Esophagus (tissue), 2 donors: ENCODE data around the gene ZMYND12. TPM values are rescaled to one million over a fixed set of nuclear protein-coding genes. Genes with fewer than 3 reads are reported as not detected.

Experiments
- H3K27ac ChIP-seq, 2 donors: one replicate each; pipeline ENCODE4 v1.5.1; 2013; ENCODE audit warnings: low read depth in 2 of 2, mild to moderate bottlenecking in 2 of 2, inconsistent platforms in 1 of 2, low read length in 1 of 2, moderate library complexity in 1 of 2
- H3K27me3 ChIP-seq, 2 donors: one replicate each; pipeline ENCODE4 v1.6.1; 2013; ENCODE audit warnings: low read length in 2 of 2, control low read depth in 1 of 2, mild to moderate bottlenecking in 1 of 2; ENCODE audit not compliant: insufficient read depth in 2 of 2, control insufficient read depth in 1 of 2
- H3K36me3 ChIP-seq, 2 donors: one replicate each; pipeline ENCODE4 v1.6.1; 2013; ENCODE audit warnings: low read length in 1 of 2; ENCODE audit not compliant: control insufficient read depth in 2 of 2, insufficient read depth in 2 of 2
- H3K4me1 ChIP-seq, 2 donors: one replicate each; pipeline ENCODE4 v1.6.1; 2013; ENCODE audit warnings: low read length in 1 of 2; ENCODE audit not compliant: control insufficient read depth in 2 of 2, insufficient read depth in 2 of 2
- H3K4me3 ChIP-seq, 2 donors: one replicate each; pipeline ENCODE4 v1.5.1; 2013; ENCODE audit warnings: low read length in 2 of 2, mild to moderate bottlenecking in 2 of 2, low read depth in 1 of 2, moderate library complexity in 1 of 2
- H3K9me3 ChIP-seq, 2 donors: one replicate each; pipeline ENCODE4 v1.6.1; 2013; ENCODE audit warnings: mild to moderate bottlenecking in 2 of 2, low read depth in 1 of 2, low read length in 1 of 2, moderate library complexity in 1 of 2; ENCODE audit not compliant: control insufficient read depth in 2 of 2, insufficient read depth in 1 of 2
- WGBS, 2 donors: extraction: QIAGEN DNeasy Blood & Tissue Kit; methylation state at CpG; one replicate each; pipeline ENCODE4 v1.1.7; 2013; 5-methylcytosine and 5-hydroxymethylcytosine counted together
- polyA plus RNA-seq, 2 donors: library from polyadenylated mRNA; stranded (reverse); fragments of 200-250 nt; gene quantifications; one replicate each; pipeline ENCODE4 v1.2.3, GENCODE V29; 2013
- donor health status: healthy with polysubstance abuse.
- donor health status: Bipolar disorder and iron deficiency.

Gene ZMYND12
- polyA plus RNA-seq, 2 donors: 0.24 to 0.36 TPM

DNA sequence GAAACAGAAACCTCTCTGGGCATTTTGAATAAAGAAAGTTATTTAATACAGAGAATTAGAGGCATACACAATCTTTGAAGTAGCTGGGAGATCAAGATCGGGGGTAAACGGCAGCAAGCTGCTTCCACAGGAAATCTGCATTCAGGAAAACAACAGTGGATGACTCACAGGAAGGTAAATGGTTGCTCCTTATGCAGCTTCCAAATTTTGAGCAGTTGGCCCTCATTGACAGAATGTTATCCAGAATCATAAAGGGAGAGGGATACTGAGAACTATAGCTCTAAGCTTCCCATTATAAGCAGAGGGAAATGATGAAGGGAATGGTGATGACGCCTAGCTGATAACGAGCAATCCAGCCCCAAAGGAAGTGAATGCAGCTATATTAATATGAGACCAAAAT is 28.6 kb downstream of the ZMYND12 start:
- Histone ChIP-seq H3K27me3 (no peaks in the 10 kb centered on the region), H3K4me3 (no peak overlapping the region), H3K9me3 (no peaks in the 10 kb centered on the region), H3K4me1 (no peaks in the 10 kb centered on the region), H3K27ac (no peak overlapping the region), H3K36me3 (no peaks in the 10 kb centered on the region)
- WGBS, 2 donors: 72 to 73% methylated on average over 4 of the region's 4 CpGs

DNA sequence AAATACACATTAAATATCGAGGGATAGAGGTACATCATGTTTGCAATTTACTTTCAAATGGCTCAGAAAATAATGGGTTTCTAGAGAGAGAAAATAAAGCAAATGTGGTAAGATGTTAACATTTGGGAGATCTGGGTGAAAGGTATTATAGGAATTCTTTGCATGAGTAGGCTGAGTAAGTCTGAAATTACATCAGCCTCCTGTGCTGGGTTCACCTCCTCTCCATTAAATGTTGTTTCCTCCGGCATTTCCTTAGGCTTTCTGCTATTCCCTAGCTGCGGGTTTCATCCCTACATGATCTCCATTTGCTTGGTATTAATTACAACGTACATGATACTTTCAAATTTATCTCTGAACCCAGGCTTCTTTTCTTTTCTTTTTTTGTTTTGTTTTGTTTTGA is 31.6 kb downstream of the ZMYND12 start:
- Histone ChIP-seq H3K27me3 (no peaks in the 10 kb centered on the region), H3K27ac (no peak overlapping the region), H3K4me3 (no peak overlapping the region), H3K4me1 (peaks cover 0 to 3% of the 10 kb centered on the region in 2 donors), H3K9me3 (no peaks in the 10 kb centered on the region), H3K36me3 (no peaks in the 10 kb centered on the region)
- 86 to 90% methylated on average over 4 of the region's 4 CpGs for WGBS, 2 donors

DNA sequence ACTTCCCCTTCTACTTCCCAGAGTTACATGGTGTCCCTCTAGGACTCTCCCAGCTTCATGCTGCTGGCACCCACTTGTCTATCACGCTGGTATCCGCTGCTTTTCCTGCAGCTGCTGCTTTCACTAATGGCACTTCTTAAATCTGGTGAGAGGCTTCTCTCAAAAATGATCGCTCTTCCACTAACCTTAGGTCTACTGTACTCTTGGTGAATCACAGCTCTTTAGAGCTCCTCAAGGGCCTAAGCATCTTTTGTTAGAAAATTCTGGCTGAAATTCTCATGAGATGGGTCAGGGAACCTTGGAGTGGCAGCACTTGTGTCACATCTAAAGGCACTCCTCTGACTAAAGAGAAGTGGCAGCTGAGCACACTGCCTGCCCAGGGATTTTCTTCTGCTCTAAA is 32.1 kb downstream of the ZMYND12 start:
- H3K9me3 ChIP-seq: no peaks in the 10 kb centered on the region
- no peaks in the 10 kb centered on the region for H3K27me3 ChIP-seq
- no peak overlapping the region for H3K27ac ChIP-seq
- H3K36me3 ChIP-seq: no peaks in the 10 kb centered on the region
- 86 to 89% methylated on average over 3 of the region's 3 CpGs for WGBS, 2 donors
- H3K4me3 ChIP-seq: no peak overlapping the region
- H3K4me1 ChIP-seq: peaks cover 0 to 3% of the 10 kb centered on the region in 2 donors

DNA sequence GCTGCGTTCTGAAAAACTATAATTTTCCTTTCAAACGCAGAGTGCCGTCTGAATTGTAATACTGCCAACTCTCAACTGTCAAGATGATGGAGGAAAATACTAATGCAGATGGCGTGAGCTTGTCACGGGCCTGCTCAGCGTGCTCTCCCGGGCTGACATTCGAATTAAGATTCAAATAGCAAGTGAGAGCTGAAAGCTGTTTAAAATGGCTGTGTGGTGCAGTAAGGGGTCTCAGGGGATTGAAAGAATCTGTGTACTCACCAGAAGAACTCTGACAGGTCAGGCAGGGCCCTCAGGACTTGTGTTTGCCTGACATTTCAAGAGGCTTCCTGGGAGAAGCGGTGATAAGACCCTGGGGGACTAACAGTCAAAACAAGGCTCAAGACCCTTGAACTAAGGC is 33.1 kb downstream of the ZMYND12 start:
- Histone ChIP-seq H3K27ac (no peak overlapping the region), H3K36me3 (no peaks in the 10 kb centered on the region), H3K4me1 (peaks cover 0 to 3% of the 10 kb centered on the region in 2 donors), H3K9me3 (no peaks in the 10 kb centered on the region), H3K27me3 (no peaks in the 10 kb centered on the region), H3K4me3 (no peak overlapping the region)
- 72 to 75% methylated on average over 9 of the region's 9 CpGs for WGBS, 2 donors

DNA sequence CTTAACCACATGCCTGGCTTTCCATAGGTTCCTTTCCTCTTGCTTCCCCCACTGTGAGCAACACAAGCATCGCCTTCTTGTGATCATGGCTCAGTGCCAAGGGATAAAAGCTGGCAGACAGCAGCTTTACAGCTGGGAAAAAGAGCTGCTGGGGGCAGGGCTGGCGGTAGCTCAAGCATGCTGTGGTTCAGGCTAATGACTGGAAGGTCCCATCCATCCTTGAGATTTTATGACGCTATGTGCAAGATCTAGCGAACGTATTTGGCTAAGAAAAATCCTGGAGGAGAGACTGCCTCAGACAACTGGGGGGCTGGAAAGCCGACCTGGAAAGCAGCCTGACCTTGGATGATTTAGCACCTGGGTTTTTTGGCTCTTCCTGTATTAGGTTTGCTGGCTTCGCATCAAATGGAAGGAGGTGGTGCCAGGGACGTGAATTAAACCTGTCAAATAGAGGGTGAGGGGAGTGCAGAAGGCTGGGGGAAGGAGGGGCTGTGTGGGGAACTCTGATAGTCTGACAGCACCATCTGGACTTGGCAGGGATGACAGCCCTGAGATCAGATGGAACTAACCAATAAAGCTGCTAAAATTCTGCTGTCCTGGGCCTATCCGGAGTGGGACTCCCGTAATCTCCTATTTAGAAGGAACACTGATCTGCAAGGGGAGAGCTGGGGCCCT is 34.8 kb downstream of the ZMYND12 start:
- 14 to 15% methylated on average over 10 of the region's 10 CpGs for WGBS, 2 donors
- H3K4me3 ChIP-seq: no peak overlapping the region
- no peak overlapping the region for H3K27ac ChIP-seq
- peaks cover 0 to 3% of the 10 kb centered on the region in 2 donors for H3K4me1 ChIP-seq
- no peaks in the 10 kb centered on the region for H3K36me3 ChIP-seq
- H3K9me3 ChIP-seq: no peaks in the 10 kb centered on the region
- no peaks in the 10 kb centered on the region for H3K27me3 ChIP-seq

DNA sequence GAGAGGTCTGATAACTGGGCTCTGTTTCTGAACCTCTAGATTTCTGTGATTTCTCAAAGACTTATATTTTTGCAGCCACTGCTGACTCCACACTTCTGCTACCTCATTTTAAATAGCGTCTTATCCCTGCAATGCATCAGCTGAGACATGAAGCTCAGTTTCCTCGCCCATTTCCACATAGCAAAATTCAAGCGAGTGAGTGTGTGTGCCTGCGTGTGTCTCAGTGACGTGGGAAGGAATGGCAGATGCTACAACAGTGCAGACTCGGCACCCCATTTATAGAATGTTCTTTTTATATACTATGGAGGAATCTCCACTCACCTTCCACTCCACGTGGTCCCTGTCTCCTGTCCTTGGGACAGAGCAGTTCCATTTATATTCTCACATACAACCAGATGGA is 35.7 kb downstream of the ZMYND12 start:
- H3K27me3 ChIP-seq: no peaks in the 10 kb centered on the region
- H3K27ac ChIP-seq: no peak overlapping the region
- H3K4me1 ChIP-seq: peaks cover 0 to 3% of the 10 kb centered on the region in 2 donors
- H3K4me3 ChIP-seq: no peak overlapping the region
- H3K9me3 ChIP-seq: no peaks in the 10 kb centered on the region
- no peaks in the 10 kb centered on the region for H3K36me3 ChIP-seq
- WGBS, 2 donors: 83 to 86% methylated on average over 7 of the region's 7 CpGs

DNA sequence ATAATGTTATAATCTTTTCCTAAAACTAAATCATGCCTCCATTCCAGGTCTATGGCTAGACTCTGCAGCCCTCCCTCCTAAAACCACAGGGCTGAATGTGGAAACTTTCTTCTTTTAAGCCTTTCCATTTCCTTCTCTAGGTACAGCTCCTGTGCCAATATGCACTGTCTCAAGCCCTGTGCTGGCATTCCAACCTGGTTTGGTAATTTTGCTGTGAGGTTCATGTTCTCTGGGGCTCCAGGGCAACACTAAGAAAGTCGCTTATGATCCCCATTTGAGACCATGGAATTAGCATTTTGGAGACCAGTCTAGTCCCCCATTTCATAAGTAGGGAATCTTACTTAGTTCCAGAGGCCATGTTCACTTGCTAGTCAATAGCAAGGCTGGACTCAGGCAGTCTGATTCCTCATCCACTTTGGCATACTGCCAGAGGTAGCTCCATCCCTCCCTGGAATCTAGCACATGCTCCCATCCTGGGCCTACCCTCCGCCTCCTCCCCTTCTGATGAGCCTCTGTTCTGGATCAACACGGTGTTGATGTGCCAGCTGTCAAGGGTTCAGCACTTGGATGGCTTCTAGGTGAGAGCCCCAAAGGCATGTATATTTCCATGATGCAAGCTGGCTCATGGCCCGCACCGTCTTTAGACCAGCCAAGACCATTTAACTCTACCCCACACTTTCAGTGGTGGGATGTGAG is 36.5 kb downstream of the ZMYND12 start:
- Histone ChIP-seq H3K9me3 (no peaks in the 10 kb centered on the region), H3K4me3 (no peak overlapping the region), H3K27ac (peak overlapping the region in 1 of 2 donors; percentile 9), H3K36me3 (no peaks in the 10 kb centered on the region), H3K27me3 (no peaks in the 10 kb centered on the region), H3K4me1 (peaks cover 0 to 3% of the 10 kb centered on the region in 2 donors)
- 50 to 69% methylated on average over 5 of the region's 5 CpGs for WGBS, 2 donors

DNA sequence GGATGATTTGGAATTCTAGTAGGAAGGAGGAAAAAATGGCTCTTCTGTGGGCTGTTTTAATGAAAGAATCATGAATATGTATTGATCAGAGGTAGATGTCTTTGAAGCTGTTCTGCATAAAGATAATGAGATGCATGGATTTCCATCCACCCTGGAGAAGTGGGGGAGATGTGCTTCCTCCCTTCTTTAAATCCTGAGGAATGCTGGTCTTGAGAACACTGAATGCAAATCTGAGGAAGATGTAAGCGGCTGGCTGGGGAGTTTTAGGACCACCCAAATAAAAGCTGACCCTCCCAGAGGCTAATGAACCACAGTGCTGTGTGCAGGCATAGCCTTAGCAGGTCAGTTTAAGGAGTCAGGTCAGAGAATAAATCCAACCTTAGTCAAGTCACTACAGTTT is 37.3 kb downstream of the ZMYND12 start:
- peaks cover 0 to 3% of the 10 kb centered on the region in 2 donors for H3K4me1 ChIP-seq
- WGBS, 2 donors: 78 to 95% methylated on average over 1 of the region's 1 CpG
- H3K27ac ChIP-seq: no peak overlapping the region
- no peaks in the 10 kb centered on the region for H3K27me3 ChIP-seq
- H3K4me3 ChIP-seq: no peak overlapping the region
- no peaks in the 10 kb centered on the region for H3K36me3 ChIP-seq
- no peaks in the 10 kb centered on the region for H3K9me3 ChIP-seq

DNA sequence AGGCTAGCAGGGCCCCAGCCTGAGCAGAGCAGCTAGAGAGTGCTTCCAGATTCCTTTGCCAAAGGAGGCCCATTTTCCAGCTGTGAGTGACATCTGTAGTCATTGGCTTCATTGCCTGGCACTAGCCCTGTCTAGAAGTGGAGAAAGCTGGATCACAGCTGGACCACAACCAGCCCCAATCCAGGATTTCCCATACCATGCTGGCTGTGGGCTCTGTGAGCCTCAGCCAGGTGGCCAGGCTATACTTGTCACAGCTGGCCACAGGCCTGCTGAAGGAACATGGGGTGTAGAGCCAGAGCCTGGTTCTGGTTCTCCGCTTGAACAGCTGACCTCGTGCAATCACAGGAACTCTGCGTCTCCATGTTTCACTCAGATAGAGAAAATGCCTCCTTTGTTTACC is 38.7 kb downstream of the ZMYND12 start:
- Histone ChIP-seq H3K27me3 (no peaks in the 10 kb centered on the region), H3K4me1 (peaks cover 0 to 3% of the 10 kb centered on the region in 2 donors), H3K9me3 (no peaks in the 10 kb centered on the region), H3K4me3 (no peak overlapping the region), H3K27ac (no peak overlapping the region), H3K36me3 (no peaks in the 10 kb centered on the region)
- 49 to 86% methylated on average over 3 of the region's 3 CpGs for WGBS, 2 donors
